K562 (cell line): ENCODE data around the gene C2orf42. TPM values are rescaled to one million over a fixed set of nuclear protein-coding genes. Genes with fewer than 3 reads are reported as not detected.

Experiments
- LEF1 ChIP-seq: fragments of 450-650 bp; IDR thresholded peaks from 2 replicates; pipeline ENCODE4 v1.6.1; 2016; ENCODE audit warnings: mild to moderate bottlenecking
- MEF2D ChIP-seq: conservative IDR thresholded peaks from 2 replicates; pipeline ENCODE4 v1.6.1; 2016; ENCODE audit warnings: low read depth, missing genetic modification characterization, missing compliant biosample characterization
- MNT ChIP-seq, 2 experiments: fragments of 450-650 bp; conservative IDR thresholded peaks; 2 replicates each; pipeline ENCODE4 v1.6.1; 2017; ENCODE audit warnings: mild to moderate bottlenecking in 2 of 2, moderate library complexity in 2 of 2
- NFRKB ChIP-seq: fragments of 450-650 bp; IDR thresholded peaks from 2 replicates; pipeline ENCODE4 v1.6.1; 2016; ENCODE audit warnings: low read depth
- PPARD ChIP-seq: fragments of 250-450 bp; sonication (Bioruptor Pico); IDR thresholded peaks from 2 replicates; pipeline ENCODE4 v1.8.0; 2022; ENCODE audit warnings: inconsistent platforms, mild to moderate bottlenecking, moderate library complexity
- ZBTB7A ChIP-seq: IDR thresholded peaks from 2 replicates; pipeline ENCODE4 v1.6.1; 2011; ENCODE audit warnings: low read depth, mild to moderate bottlenecking, low read length, moderate library complexity, borderline replicate concordance; ENCODE audit not compliant: control insufficient read depth
- ZNF407 ChIP-seq: fragments of 450-650 bp; IDR thresholded peaks from 2 replicates; pipeline ENCODE4 v1.6.1; 2016; ENCODE audit warnings: low read depth
- ZNF57 ChIP-seq: fragments of 450-650 bp; formaldehyde crosslinking; IDR thresholded peaks from 2 replicates; pipeline ENCODE4 v1.4.0; 2020; ENCODE audit warnings: mild to moderate bottlenecking, moderate library complexity
- polyA plus RNA-seq, 8 experiments: library from polyadenylated mRNA; depleted of rRNA in 4 of 8; stranded (reverse) in 5 of 8; unstranded in 3 of 8; fragments of >200 nt; fragmentation: Nextera tagmentation in 2 of 8; fragmentation: Illumina TruSeq in 1 of 8; extraction: Ambion mirVana in 2 of 8; extraction: Trizol in 1 of 8; gene quantifications; 2 replicates each; pipeline versions ENCODE4 v1.2.1 to v1.2.3, GENCODE V29; 2011 to 2014; ENCODE audit warnings: inconsistent platforms in 1 of 8, missing spikeins in 1 of 8
- total RNA-seq, 7 experiments: library from RNA; depleted of rRNA in 6 of 7; stranded (reverse); fragments of >200 nt in 6 of 7; fragmentation: Illumina TruSeq in 2 of 7; extraction: Trizol in 2 of 7; gene quantifications; 2 replicates each; pipeline versions ENCODE4 v1.2.1 to v1.2.3, GENCODE V29; 2011 to 2021; ENCODE audit warnings: low replicate concordance in 1 of 7

Gene C2orf42
- total and polyA plus RNA-seq, 9 of the 15 experiments (the other 6 are each of a cell fraction or from before 2014, with no cell fraction given) = 4.6 to 10.9 (median 7.5) TPM

GRCh38 chr2:70118798-70119454 lies 71.9 kb downstream of the C2orf42 start (continued):
- TF ChIP-seq ZNF407 = no peak
- TF ChIP-seq ZNF57 (CRISPR knock-in tag) = no peak
- peak; percentile 61; the same call in 1 of the 2 replicates for TF ChIP-seq LEF1
- TF ChIP-seq PPARD (CRISPR knock-in tag) = no peak
- TF ChIP-seq MNT (conservative IDR thresholded peaks at IDR 0.05) = no peak
- 0 out of 2 replicates have a peak, but pooled peaks have one; percentile 7 for TF ChIP-seq MEF2D (tag)
- TF ChIP-seq NFRKB = peak; percentile 37; the same call in 1 of the 2 replicates
- TF ChIP-seq ZBTB7A = peak; percentile 28; the same call in 1 of the 2 replicates
- TF ChIP-seq, all 486 proteins: peak for 31
